Skeletal muscle tissue (tissue), 4 donors: ENCODE results near the gene PRKCA. TPM values are rescaled to one million over a fixed set of nuclear protein-coding genes. Genes with fewer than 3 reads are reported as not detected.

Experiments
- H3K27ac ChIP-seq: one replicate; pipeline ENCODE4 v1.7.0; 2013; ENCODE audit warnings: mild to moderate bottlenecking, low read depth, low read length, inconsistent platforms
- H3K27me3 ChIP-seq, 3 donors: one replicate each; pipeline ENCODE4 v1.7.0; 2013; ENCODE audit warnings: low read length in 3 of 3; ENCODE audit not compliant: control insufficient read depth in 3 of 3, insufficient read depth in 3 of 3
- H3K36me3 ChIP-seq, 3 donors: one replicate each; pipeline ENCODE4 v1.7.0; 2013; ENCODE audit warnings: low read length in 3 of 3; ENCODE audit not compliant: control insufficient read depth in 3 of 3, insufficient read depth in 3 of 3
- H3K4me1 ChIP-seq, 3 donors: one replicate each; pipeline ENCODE4 v1.7.0; 2013; ENCODE audit warnings: low read length in 3 of 3, mild to moderate bottlenecking in 3 of 3; ENCODE audit not compliant: control insufficient read depth in 3 of 3, insufficient read depth in 3 of 3
- H3K4me3 ChIP-seq, 3 donors: one replicate each; pipeline ENCODE4 v1.7.0; 2013; ENCODE audit warnings: low read length in 3 of 3
- H3K9ac ChIP-seq, 3 donors: one replicate each; pipeline ENCODE4 v1.7.0; 2013; ENCODE audit warnings: low read length in 3 of 3, mild to moderate bottlenecking in 3 of 3, moderate library complexity in 2 of 3, low read depth in 1 of 3
- H3K9me3 ChIP-seq, 3 donors: one replicate each; pipeline ENCODE4 v1.7.0; 2013; ENCODE audit warnings: low read length in 3 of 3; ENCODE audit not compliant: control insufficient read depth in 3 of 3
- total RNA-seq: library from RNA; depleted of rRNA; stranded (reverse); fragments of >200 nt; gene quantifications from one replicate; pipeline ENCODE4 v1.2.3, GENCODE V29; 2014
- donor health status: Osteomylitis.

The PRKCA gene
- total RNA-seq, 1 donor from 2014 or later: 2.1 TPM

DNA sequence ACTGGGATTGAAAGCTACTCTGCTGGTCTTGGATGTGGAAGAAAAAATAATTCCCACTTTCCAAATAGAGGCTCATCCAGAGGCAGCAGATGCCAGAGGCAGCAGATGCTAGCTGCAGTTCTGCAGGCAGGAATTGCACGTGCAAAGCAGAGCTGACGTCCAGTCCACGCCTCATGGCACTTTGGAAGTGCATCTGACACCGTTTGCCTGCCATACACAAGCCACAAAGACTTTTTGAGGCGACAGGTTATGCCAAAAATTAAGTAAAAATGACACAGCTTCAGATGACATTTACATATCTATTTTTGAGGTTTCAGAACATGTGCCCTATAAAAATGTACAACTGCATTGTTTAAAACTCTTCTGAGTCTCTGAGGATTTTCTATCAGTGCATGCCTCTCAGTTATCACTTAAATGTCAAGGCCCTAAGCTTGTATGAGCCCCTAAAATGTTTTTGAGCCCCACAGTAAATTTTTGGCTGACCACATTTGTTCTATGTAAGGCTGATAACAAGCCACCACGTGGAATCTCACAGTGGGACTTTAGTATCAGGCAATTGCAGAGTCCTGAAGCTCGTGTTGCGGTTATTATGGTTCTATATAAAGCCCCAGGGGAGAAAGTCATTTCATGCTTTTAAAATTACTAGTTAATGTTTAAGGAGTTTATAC is 239.2 kb downstream of the PRKCA start:
- no peaks in the 10 kb centered on the region for H3K27me3 ChIP-seq
- H3K4me3 ChIP-seq: no peak overlapping the region
- H3K27ac ChIP-seq: no peak overlapping the region
- no peak overlapping the region for H3K9ac ChIP-seq
- peaks cover 0 to 5% (median 3%) of the 10 kb centered on the region in 3 donors for H3K9me3 ChIP-seq
- no peaks in the 10 kb centered on the region for H3K36me3 ChIP-seq
- peaks cover 4 to 10% (median 6%) of the 10 kb centered on the region in 3 donors for H3K4me1 ChIP-seq

DNA sequence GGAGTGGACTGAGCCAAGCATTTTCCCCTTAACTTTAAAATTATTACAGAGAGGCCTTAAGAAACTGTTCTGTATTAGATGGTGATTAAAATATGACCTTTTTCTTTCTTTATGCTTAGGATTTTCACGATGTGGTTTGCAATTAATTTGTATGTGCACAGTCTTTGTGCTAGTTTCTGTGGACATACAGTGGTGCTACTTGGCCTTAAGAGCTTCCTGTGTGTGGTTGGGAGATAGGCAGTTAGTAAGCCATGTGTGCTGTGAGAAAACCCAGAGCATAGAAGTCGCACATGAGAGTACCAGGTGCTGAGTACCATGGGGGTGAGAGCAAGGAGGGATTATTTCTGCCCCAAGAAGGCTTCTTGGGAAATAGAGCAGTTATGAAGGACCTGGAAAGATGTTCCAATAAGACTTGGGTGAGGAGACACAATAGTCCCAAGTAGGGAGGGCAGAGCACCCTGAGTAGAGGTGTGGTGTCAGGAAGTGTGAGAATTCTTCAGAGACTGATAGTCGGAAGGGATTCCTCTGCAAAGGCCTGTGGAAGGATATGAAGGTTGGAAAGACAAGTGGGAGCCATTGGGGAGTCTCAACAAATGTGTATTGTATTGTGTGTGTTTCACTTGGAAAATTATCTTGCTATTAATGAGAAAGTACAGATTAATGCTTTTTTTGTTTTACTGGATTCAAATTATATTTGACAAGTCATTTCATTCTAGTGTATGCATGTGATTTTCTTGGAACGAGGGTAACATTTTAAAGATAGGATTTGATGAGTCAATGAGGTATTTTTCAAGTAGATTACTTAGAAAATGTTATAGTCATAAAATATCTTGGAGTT is 239.9 kb downstream of the PRKCA start:
- H3K4me3 ChIP-seq: no peak overlapping the region
- H3K36me3 ChIP-seq: no peaks in the 10 kb centered on the region
- H3K4me1 ChIP-seq: peaks cover 4 to 10% (median 6%) of the 10 kb centered on the region in 3 donors
- H3K27ac ChIP-seq: no peak overlapping the region
- peaks cover 0 to 5% (median 3%) of the 10 kb centered on the region in 3 donors for H3K9me3 ChIP-seq
- H3K9ac ChIP-seq: no peak overlapping the region
- no peaks in the 10 kb centered on the region for H3K27me3 ChIP-seq

DNA sequence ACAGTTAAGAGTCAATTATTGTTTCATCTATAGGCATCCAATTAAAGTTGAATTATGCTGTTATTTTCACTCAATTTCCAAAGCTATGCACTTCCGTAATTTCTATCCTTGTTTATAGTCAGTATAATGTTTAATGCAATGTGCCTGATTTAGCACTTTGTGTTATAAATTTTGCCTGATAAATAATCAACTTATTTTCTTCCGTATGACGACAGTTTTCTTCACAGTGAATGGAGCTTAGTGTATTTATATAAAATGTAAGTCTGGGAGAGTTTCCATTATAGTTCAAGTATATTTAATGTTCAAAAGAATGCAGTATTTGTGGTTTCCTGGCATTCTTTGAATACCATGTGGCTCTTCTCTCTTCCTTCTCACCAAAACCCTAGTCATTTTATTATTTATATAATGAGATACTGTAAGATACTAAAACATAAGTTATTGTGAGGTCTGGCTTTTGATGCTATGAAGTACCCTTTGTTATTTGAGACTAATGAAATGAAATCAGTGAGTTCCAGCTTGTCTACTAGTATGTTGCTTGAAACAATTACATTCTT is 240.6 kb downstream of the PRKCA start:
- Histone ChIP-seq H3K27ac (no peak overlapping the region), H3K4me1 (peaks cover 4 to 10% (median 6%) of the 10 kb centered on the region in 3 donors), H3K27me3 (no peaks in the 10 kb centered on the region), H3K9me3 (peaks cover 0 to 5% (median 3%) of the 10 kb centered on the region in 3 donors), H3K4me3 (no peak overlapping the region), H3K36me3 (no peaks in the 10 kb centered on the region), H3K9ac (no peak overlapping the region)

DNA sequence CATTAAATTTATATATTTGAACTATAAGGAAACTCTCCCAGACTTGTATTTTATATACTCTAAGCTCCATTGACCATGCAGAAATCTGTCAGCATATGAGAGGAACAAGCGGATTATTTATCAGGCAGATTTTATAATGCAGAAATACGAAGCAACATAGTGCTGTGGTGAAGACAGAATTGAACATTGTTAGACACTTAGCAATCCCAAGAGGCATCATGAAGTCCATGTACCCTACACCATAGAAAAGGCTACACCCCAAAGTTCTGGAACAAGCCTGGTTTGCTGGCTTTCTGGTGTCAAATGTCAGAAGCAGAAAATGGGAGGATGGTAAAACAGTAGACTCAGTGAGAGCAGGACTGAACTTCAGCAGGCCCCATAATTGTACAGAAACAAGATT is 241.1 kb downstream of the PRKCA start:
- Histone ChIP-seq H3K4me3 (no peak overlapping the region), H3K9me3 (peaks cover 0 to 5% (median 3%) of the 10 kb centered on the region in 3 donors), H3K4me1 (peaks cover 4 to 10% (median 6%) of the 10 kb centered on the region in 3 donors), H3K27ac (no peak overlapping the region), H3K36me3 (no peaks in the 10 kb centered on the region), H3K27me3 (no peaks in the 10 kb centered on the region), H3K9ac (no peak overlapping the region)

DNA sequence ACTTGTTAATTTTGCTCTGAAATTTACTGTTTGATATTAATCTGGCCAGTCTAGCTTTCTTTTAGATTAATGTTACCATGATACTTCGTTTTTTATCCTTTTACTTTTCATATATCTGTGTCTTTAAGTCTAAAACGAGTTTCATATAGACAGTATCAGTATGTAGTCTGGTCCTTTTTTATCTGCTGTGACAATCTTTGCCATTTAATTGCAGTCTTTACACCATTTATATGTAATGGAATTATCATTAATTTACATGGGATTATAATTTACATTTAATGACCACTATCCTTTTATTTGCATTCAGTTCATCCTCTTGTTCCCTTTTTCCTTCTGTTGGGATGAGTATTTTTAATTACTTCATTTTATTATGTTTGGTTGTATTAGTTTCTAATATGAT is 243.5 kb downstream of the PRKCA start:
- Histone ChIP-seq H3K4me3 (no peak overlapping the region), H3K4me1 (peaks cover 4 to 8% (median 6%) of the 10 kb centered on the region in 3 donors), H3K36me3 (no peaks in the 10 kb centered on the region), H3K9ac (no peak overlapping the region), H3K27me3 (no peaks in the 10 kb centered on the region), H3K27ac (no peak overlapping the region), H3K9me3 (peaks cover 0 to 5% (median 3%) of the 10 kb centered on the region in 3 donors)

DNA sequence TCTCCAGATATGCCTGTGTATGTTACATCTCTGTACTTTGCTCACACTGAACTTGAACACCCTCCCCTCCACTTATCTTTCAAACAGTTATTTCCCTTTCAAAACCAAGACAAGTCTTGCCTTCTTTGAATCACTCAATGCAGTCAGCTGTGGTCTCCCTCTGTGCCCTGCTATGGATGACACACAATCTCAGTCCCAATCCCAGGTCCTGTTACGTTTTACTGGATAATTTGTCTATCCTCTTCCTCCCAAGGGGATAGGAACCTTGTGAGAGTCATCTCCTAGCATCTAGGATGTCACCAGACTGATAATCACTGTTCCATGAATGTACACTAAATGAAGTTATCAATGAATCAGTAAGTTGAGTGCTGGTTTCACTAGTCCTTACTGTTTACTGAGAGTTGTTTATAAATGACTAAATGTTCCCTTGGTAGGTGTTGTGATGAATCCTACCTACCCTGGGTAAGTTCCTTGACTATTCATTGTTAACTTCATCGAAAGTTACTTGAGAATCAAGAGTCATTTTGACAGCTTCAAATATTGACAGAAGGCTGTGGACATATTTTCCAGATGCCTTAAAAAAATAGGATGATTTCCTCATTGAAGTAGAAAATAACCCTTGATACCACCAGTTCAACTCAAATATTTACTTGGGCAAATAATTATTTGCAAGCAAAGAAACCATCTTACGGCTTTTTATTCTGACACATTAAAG is 244.9 kb downstream of the PRKCA start:
- Histone ChIP-seq H3K27me3 (no peaks in the 10 kb centered on the region), H3K4me3 (no peak overlapping the region), H3K9me3 (peaks cover 0 to 5% (median 3%) of the 10 kb centered on the region in 3 donors), H3K36me3 (no peaks in the 10 kb centered on the region), H3K4me1 (no peaks in the 10 kb centered on the region), H3K9ac (no peak overlapping the region), H3K27ac (no peak overlapping the region)

DNA sequence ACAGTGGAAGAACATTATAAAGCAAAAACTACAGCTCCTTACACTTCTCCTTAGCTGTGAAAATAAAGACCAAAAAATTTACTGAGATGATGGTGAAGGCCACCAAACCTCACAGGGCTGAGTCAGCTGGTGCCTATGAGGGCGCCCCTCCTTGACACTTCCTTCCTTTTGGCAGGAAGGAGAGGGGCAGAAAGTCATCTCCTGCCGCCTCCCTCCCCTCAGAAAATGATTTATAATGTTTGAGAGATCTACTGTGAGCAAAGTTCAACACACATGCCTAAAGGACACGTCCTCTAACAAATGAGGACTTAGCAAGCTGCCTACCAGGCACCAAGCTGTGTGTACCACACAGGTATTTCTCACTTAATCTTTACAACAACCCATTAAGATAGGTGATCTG is 245.7 kb downstream of the PRKCA start:
- Histone ChIP-seq H3K36me3 (no peaks in the 10 kb centered on the region), H3K4me1 (no peaks in the 10 kb centered on the region), H3K27ac (no peak overlapping the region), H3K27me3 (no peaks in the 10 kb centered on the region), H3K4me3 (no peak overlapping the region), H3K9me3 (peaks cover 0 to 5% (median 3%) of the 10 kb centered on the region in 3 donors), H3K9ac (no peak overlapping the region)

DNA sequence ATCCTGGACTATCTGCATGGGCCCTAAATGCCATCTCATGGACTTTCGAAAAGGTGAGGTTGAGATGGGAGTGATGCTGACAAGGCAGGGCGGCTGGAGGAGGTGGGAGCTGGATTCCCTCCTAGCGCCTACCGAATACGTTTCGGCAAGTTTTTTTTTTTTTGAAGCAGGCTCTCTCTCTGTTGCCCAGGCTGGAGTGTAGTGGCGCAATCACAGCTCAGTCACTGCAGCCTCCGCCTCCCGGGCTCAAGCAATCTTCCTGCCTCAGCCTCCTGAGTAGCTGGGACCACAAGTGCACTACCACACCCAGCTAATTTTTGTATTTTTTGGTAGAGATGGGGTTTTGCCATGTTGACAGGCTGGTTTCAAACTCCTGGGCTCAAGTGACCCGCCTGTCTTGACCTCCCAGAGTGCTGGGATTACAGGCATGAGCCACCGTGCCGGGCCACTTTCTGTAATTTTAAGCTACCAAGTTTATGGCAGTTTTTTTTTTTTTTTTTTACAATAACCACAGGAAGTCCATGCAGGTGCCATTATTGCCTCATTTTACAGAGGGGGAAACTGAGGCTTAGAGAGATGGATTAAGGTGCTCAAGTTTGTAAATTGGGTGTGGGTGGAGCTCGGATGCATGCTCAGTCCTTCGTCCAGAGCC is 246.4 kb downstream of the PRKCA start:
- no peaks in the 10 kb centered on the region for H3K4me1 ChIP-seq
- H3K27me3 ChIP-seq: no peaks in the 10 kb centered on the region
- H3K4me3 ChIP-seq: no peak overlapping the region
- peaks cover 0 to 5% (median 3%) of the 10 kb centered on the region in 3 donors for H3K9me3 ChIP-seq
- H3K9ac ChIP-seq: no peak overlapping the region
- H3K27ac ChIP-seq: no peak overlapping the region
- no peaks in the 10 kb centered on the region for H3K36me3 ChIP-seq

DNA sequence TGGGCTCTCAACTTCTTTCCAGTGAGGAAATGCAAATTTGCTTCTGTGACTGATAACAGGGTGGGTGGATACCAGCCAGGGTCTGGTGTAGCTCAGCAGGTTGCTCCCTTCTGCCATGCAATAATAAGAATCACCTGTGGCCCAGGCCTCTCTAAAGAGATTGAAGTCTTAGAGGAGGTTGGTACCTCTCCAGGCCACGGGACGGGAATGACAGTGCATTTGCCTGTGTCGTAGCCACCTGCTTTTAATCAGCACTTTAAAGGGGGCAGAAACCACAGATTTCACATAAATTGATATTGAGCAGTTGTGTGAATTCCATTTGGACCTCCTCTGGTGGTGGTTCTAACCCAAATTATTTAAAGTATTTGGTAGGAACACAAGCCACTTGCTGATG is 246.9 kb downstream of the PRKCA start:
- Histone ChIP-seq H3K27me3 (no peaks in the 10 kb centered on the region), H3K4me1 (no peaks in the 10 kb centered on the region), H3K4me3 (no peak overlapping the region), H3K36me3 (no peaks in the 10 kb centered on the region), H3K9ac (no peak overlapping the region), H3K27ac (no peak overlapping the region), H3K9me3 (peaks cover 0 to 5% (median 3%) of the 10 kb centered on the region in 3 donors)
